Measurements from ENCODE around the gene CEP76.
"Not testable (repeated sequence)": the region's sequence is repeated elsewhere in the genome, so short reads cannot be mapped to it uniquely, and the experiment has no call there.

The CEP76 gene

GRCh38 chr18:12639990-12640880, 62.3 kb downstream of the CEP76 start:
- DNase-seq = no peak

GRCh38 chr18:12638644-12639124, 63.8 kb downstream of the CEP76 start:
- no peak for DNase-seq

GRCh38 chr18:12637901-12638643, 64.5 kb downstream of the CEP76 start:
- DNase-seq = no peak

GRCh38 chr18:12637393-12637792, 65.1 kb downstream of the CEP76 start:
- no peak for DNase-seq

DNA sequence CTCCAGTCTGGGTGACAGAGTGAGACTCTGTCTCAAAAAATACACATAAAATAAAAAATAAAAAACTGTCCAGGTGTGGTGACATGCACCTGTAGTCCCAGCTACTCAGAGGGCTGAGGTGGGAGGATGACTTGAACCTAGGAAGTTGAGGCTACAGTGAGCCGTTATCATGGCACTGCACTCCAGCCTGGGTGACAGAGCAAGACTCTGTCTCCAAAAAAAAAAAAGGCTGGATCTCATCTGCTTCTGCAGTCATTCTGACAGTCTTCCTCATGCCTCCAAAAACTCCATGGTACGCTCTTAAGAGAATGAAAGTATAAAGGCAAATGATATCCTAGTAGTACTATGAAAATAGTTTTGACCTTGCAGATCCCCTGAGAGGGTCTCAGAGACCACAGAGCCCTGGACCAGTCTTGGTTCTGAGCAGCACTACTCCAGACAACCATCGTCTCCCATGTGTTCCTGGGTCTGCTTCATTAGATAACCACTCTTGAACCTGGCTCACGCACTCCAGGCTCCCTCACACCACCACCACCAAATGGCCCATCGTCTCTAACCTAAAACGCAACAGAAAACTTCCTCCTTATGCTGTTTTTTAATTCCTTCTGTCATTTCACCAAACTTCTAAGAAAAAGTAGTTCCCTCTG, 70.6 kb downstream of the CEP76 start:
- no peak for DNase-seq

DNA sequence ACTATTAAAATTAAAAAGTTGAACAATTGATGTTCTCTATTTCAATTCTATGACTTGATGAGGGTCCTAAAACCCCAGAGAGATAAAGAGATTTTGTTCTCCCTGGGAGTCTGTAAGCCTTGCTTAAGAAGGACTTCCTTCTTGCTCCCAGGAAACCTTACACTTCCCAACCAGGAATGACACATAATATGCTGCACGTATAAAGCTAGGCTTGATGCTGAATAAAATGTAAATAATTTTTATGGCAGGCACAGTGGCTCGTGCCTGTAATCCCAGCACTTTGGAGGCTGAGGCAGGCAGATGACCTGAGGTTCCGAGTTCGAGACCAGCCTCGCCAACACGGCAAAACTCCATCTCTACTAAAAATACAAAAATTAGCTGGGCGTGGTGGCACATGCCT, 72.4 kb downstream of the CEP76 start:
- no peak for DNase-seq

DNA sequence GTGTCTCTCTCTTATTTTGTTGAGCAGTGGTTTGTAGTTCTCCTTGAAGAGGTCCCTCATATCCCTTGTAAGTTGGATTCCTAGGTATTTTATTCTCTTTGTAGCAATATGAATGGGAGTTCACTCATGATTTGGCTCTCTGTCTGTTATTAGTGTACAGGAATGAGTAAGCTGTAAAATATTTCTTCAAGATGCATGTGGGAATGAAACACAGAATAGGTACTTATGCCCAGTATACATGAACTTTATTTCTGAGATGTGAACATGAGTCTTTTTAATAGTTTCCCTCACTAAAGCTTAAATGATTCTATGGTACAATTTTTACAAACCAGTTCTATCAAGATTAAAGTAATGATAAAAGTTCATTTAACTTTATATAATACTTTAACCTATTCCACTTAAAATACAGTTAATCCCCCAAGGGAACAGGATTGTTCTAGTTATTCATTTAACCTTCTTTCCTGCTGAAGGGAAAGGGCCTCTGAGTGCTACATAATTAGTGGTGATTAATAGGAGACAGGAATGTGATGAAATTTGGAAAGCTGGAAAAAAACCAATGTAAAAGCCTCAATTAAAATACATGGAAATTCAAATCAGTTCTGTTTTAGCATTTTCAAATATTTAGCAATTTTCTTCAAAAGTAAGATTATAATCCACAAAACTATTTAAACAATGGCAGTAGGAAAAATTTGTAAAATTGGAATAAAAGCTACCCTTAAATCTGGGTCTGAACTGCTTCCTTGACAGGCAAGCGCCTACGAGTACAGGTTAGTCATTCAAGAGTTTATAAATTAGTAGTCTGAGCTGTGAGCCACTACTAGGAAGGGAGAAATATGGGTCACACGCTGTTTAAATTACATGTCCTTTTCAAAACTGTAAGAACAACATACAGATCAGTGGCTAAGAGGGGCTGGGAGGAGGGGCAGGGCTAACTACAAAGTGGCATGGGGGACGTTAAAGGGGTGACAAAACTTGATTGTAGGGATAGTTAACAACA, 73.5 kb downstream of the CEP76 start:
- no peak for DNase-seq

DNA sequence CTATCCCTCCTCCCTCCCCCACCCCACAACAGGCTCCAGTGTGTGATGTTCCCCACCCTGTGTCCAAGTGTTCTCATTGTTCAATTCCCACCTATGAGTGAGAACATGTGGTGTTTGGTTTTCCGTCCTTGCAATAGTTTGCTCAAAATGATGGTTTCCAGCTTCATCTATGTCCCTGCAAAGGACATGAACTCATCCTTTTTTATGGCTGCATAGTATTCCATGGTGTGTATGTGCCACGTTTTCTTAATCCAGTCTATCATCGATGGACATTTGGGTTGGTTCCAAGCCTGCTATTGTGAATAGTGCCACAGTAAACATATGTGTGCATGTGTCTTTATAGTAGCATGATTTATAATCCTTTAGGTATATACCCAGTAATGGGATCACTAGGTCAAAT, 75.3 kb downstream of the CEP76 start:
- DNase-seq = not testable (repeated sequence)

DNA sequence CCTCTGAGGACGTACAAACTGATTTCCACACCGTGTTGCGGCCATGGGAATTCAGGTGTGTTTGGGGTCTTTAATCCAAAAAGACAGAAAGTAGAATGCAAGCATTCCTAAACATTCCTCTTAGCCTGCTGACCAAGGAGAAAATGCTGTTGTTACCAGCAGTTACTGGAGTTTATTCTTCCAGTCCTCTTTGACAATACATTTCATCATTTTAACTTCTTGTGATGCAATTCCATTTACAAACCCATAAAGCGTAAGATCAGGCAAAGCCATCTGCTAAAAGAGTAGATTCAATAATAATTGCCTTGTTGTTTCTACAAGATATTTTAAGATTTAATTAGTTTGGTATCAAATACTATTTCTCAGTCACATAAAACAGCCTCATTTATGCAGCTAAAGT, 77.3 kb downstream of the CEP76 start:
- DNase-seq = no peak

Measured in T-helper 9 cell (primary cell).